Motor neuron (in vitro differentiated cells): ENCODE measurements around the gene ADAMTS8. TPM values are rescaled to one million over a fixed set of nuclear protein-coding genes. Genes with fewer than 3 reads are reported as not detected.

Experiments used
- ATAC-seq, 8 experiments: fragments of 200-7000 bp; cut with Tn5 transposase; replicated peaks in 6 of 8; 2 replicates each; pipeline ENCODE4 v1.8.0; 2021; ENCODE audit warnings: mild to moderate bottlenecking in 8 of 8, moderate library complexity in 8 of 8
- H3K27ac ChIP-seq, 2 donors: fragments of 250-450 bp; sonication (Bioruptor Pico); 2 replicates each; pipeline ENCODE4 v1.9.0; 2021; ENCODE audit warnings: antibody characterized with exemption in 2 of 2, mild to moderate bottlenecking in 2 of 2, moderate library complexity in 1 of 2
- H3K4me1 ChIP-seq, 2 donors: fragments of 250-450 bp; sonication (Bioruptor Pico); replicated peaks in 1 of 2; 2 replicates each; pipeline ENCODE4 v1.6.1; 2021; ENCODE audit warnings: antibody characterized with exemption in 2 of 2, mild to moderate bottlenecking in 2 of 2, moderate library complexity in 1 of 2
- H3K4me3 ChIP-seq, 5 donors: fragments of 250-450 bp; sonication (Bioruptor Pico); 2 replicates each; pipeline ENCODE4 v1.9.0; 2021; ENCODE audit warnings: antibody characterized with exemption in 5 of 5, mild to moderate bottlenecking in 5 of 5, moderate library complexity in 4 of 5
- WGBS, 10 experiments: fragments of 450-650 bp; shearing (Covaris generic); methylation state at CpG; one replicate each; pipeline ENCODE4 v1.0.0; 2022; 5-methylcytosine and 5-hydroxymethylcytosine counted together
- in situ Hi-C, 9 experiments: fragments of 400-800 bp; cut with MboI; loops; one replicate each; pipeline ENCODE4 v1.15.0; 2021; ENCODE audit warnings: low sequenced_read_pairs in 9 of 9, low pct_unique_long_range_greater_than_20kb in 2 of 9; ENCODE audit not compliant: unreplicated experiment in 9 of 9
- total RNA-seq, 8 experiments: library from RNA; unstranded; fragments of 300-600 nt; gene quantifications; 2 replicates each; pipeline versions ENCODE4 v1.2.3 to v1.2.4, GENCODE V29; 2022

ADAMTS8 gene
- total RNA-seq, 8 experiments from 2014 or later: 0.05 to 2.1 (median 0.22) TPM

DNA sequence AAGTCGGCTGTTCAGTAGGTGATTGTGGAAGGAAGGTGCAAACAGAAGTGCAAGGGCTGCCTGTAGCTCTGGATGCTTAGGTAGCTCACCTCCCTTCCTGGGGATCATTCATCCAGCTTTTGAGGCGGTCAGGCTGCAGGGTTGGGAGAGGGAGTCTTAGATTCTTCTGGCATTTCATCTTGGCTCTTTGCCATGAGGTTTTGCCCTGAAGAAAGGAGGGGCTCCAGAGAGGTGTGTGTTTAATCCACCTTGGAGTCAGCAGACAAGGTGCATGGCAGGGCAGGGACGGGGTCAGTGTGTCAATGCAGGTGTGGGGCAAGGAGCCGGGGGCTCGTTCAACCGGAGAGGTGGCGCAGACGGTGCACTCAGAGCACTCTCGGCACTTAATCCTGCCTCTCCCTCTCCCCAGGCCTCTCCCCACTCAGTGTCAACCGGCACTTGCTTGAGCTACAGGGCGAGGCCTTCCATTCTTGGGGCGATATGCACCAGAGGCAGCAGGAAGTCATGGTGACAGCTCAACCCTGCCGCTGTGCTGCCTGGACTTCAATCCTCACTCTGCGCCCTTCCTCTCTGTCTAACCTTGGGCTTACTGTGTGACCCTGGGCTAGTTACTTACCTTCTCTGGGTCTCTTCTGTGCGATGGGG lies 27.2 kb upstream of the ADAMTS8 start:
- peak in 1 of 8 experiments; percentile 13 for ATAC-seq
- in situ Hi-C loops: no loop called here
- Histone ChIP-seq H3K4me1 (no peaks in the 10 kb centered on the region), H3K27ac (no peak overlapping the region), H3K4me3 (no peak overlapping the region)
- 0 to 87% (median 71%) methylated on average over 1 to 5 of the region's 15 CpGs; no CpG with 5 or more reads in 3 of the 10 experiments for WGBS, 10 experiments

DNA sequence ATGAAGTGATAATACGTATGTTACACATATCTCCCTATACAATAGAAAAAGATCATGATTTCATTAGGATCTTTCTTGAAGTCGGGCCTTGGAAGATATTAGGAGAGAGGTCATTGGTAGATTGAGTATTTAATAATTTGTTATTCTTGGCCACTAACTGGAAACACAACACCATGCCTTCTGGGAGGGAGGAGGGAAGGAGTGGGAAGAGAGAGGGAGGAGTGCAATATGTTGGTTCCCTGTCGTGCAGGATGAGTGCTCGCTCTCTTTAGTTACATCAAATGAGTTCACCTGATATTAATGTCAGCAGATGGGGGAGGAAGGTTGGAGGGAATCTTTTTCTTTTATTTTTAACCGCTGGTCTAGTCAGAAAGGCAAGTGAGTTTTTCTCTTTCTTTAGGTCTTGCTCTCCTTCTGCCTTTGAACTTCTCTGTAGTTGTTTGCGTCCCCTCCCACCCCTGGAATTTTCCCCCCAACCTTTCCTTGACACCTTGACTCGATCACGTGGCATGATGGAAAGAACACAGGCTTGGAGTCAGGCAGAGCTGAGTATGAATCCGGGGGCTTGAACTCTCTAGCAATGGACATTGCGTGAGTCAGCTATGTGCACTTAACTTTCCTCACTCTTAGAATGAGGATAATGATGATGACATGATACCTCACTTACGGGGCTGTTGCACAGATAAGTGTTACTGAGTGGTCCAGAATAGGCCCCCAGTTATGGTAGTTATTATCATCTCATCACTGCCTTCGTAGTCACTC lies 26.3 kb upstream of the ADAMTS8 start:
- Histone ChIP-seq H3K4me1 (peaks cover 2 to 4% of the 10 kb centered on the region in 2 donors), H3K4me3 (no peak overlapping the region), H3K27ac (no peak overlapping the region)
- WGBS, 10 experiments: 52 to 100% (median 79%) methylated on average over 1 to 8 of the region's 12 CpGs; no CpG with 5 or more reads in 2 of the 10 experiments
- ATAC-seq: peak in 3 of 8 experiments; percentile 55 to 72 (median 70)
- in situ Hi-C loops: no loop called here

DNA sequence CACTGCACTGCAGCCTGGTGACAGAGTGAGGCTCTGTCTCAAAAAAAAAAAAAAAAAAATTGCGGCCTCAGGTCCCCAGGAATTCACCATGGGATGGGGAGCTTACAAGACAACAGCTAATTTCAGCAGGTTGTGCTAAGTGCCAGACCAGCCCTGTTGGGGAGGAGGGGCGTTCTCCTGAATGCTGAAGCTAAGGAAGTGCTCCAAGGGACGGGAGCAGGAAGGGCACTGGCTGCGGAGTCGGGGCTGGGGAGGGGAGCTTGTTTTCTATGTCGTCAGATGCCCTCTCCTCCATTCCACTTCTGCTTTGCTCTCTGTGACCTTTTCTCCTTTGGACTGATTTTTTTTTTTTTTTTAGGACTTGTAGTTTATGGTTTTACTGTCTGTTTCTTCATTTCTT lies 24.5 kb upstream of the ADAMTS8 start:
- 40 to 100% (median 80%) methylated on average over 1 to 5 of the region's 6 CpGs; no CpG with 5 or more reads in 1 of the 10 experiments for WGBS, 10 experiments
- Histone ChIP-seq H3K27ac (no peak overlapping the region), H3K4me3 (no peak overlapping the region), H3K4me1 (peaks cover 2 to 6% of the 10 kb centered on the region in 2 donors)
- ATAC-seq: no peak
- in situ Hi-C loops: no loop called here

DNA sequence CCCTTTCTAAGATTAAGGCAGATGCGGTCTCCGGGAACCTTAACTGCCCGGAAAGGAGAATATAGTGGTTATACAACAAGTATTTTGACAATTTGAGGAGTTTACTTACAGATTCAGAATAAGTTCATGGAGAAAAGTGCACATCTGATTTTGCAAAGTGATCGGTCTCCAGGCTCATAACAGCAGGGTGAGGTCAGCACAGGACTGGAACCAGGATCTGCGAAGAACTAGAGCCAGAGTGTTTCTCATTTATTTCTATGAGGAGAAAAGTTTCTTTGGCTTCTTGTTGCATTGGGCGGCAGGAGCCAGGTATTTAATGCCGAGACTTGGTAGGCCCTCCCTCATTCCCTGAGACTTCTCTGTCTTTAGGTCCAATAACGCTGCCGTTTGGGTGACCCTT lies 23.8 kb upstream of the ADAMTS8 start:
- ATAC-seq: no peak
- 38 to 100% (median 92%) methylated on average over 2 to 9 of the region's 9 CpGs for WGBS, 10 experiments
- in situ Hi-C loops: no loop called here
- H3K4me1 ChIP-seq: peaks cover 2 to 6% of the 10 kb centered on the region in 2 donors
- H3K27ac ChIP-seq: no peak overlapping the region
- no peak overlapping the region for H3K4me3 ChIP-seq

DNA sequence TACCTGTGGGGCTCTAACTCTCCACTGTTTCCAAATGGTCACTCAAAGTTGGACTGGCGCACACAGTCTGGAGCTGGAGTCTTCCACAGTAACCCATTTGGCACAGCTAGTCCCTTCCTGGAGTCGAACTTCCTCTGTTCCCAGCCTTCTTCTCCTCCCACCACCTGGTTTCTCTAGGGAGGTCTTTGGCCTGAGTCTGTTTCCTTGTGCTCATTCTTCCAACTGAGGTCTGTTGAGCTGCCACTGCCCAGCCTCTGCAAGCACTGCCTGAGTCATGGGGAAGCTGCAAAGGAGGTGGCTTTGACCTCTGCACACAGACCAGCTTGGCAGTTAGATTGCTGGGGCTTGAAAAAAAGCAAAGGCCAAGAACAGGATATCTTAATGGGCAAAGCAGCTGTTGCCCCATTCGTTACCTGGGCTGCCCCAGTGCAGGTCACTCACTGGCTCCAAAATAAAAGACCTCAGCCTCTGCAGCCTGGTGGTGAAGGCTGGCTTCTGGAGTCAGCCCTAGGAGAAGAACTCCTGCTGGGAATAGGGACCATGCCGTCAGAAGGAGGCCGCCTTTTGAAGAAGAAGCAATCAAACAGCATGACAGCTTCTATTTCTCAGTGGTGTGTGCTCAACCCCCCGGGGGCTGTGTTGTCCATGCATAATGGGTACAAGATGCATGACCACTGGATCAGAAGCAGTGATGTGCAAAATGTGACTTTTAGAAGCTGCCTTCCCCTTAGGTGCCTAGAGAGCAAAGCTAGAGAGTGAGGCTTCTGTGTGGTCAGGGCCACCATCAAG lies 23.0 kb upstream of the ADAMTS8 start:
- in situ Hi-C loops: no loop called here
- Histone ChIP-seq H3K4me3 (peak overlapping the region in 1 of 5 donors; percentile 49), H3K4me1 (peaks cover 2 to 6% of the 10 kb centered on the region in 2 donors), H3K27ac (no peak overlapping the region)
- ATAC-seq: no peak
- WGBS, 10 experiments: 48 to 100% (median 74%) methylated on average over 1 to 5 of the region's 6 CpGs; no CpG with 5 or more reads in 3 of the 10 experiments

DNA sequence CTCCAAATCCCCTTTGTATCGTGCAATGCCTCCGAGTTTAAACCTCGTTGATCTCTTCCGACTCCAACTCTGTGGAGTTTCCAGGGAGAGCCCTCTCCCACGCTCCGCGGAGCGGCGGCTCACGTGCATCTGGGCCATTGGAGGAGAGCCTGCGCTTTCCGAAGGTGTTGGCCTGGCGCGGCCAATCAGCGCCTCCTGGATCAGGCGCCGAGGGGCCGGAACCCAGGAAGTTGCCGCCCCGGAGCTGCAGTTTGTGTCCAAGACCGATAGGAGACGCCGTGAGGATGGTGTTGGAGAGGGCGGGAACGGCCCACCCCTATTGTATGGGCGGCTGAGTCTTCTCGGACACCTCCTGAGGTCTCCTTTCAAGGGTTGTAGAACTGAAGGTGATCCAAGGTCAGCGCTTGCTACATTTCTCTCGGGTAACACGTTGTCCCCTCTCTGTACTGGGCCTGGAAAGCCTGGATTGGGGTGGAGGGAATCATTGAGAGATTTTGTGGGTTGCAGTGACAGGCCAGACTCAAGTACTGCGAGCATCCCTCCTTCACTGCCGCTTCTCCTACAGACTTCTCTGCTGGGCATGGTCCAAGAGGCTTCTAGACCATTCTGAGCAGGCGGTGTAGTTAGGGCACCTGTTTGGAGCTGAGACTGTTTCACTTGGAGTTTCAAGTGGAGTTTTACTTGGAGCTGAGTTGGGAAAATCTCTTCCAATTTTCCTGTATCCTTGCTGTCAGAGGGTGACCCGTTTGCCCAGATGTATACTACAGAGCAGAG lies 21.8 kb upstream of the ADAMTS8 start:
- 17 to 92% (median 63%) methylated on average over 1 to 14 of the region's 34 CpGs; no CpG with 5 or more reads in 2 of the 10 experiments for WGBS, 10 experiments
- peak in 7 of 8 experiments; percentile 38 to 58 (median 51) for ATAC-seq
- Histone ChIP-seq H3K27ac (no peak overlapping the region), H3K4me1 (peaks cover 2 to 6% of the 10 kb centered on the region in 2 donors), H3K4me3 (peak overlapping the region; percentile 38 to 54 (median 44))
- in situ Hi-C loops: loop anchor here in 7 of 9 experiments (10.0 to 25.0 kb wide), 4 partner anchors 212 to 415 kb away; no protein-coding TSS in a partner anchor

DNA sequence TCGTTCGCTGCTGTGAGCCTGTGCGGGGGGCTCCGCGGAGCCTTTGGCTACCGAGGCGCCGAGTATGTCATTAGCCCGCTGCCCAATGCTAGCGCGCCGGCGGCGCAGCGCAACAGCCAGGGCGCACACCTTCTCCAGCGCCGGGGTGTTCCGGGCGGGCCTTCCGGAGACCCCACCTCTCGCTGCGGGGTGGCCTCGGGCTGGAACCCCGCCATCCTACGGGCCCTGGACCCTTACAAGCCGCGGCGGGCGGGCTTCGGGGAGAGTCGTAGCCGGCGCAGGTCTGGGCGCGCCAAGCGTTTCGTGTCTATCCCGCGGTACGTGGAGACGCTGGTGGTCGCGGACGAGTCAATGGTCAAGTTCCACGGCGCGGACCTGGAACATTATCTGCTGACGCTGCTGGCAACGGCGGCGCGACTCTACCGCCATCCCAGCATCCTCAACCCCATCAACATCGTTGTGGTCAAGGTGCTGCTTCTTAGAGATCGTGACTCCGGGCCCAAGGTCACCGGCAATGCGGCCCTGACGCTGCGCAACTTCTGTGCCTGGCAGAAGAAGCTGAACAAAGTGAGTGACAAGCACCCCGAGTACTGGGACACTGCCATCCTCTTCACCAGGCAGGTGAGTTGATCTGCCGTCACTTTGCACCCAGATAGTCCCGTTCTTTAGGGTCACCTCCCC lies 21.0 kb upstream of the ADAMTS8 start:
- in situ Hi-C loops: loop anchor here in 7 of 9 experiments (10.0 to 25.0 kb wide), 4 partner anchors 213 to 415 kb away; no protein-coding TSS in a partner anchor
- Histone ChIP-seq H3K4me1 (peaks cover 2 to 6% of the 10 kb centered on the region in 2 donors), H3K27ac (no peak overlapping the region), H3K4me3 (peak overlapping the region; percentile 38 to 54 (median 44))
- ATAC-seq: peak in 6 of 8 experiments; percentile 1 to 34 (median 22)
- 0 to 20% (median 3%) methylated on average over 1 to 8 of the region's 64 CpGs; no CpG with 5 or more reads in 6 of the 10 experiments for WGBS, 10 experiments

DNA sequence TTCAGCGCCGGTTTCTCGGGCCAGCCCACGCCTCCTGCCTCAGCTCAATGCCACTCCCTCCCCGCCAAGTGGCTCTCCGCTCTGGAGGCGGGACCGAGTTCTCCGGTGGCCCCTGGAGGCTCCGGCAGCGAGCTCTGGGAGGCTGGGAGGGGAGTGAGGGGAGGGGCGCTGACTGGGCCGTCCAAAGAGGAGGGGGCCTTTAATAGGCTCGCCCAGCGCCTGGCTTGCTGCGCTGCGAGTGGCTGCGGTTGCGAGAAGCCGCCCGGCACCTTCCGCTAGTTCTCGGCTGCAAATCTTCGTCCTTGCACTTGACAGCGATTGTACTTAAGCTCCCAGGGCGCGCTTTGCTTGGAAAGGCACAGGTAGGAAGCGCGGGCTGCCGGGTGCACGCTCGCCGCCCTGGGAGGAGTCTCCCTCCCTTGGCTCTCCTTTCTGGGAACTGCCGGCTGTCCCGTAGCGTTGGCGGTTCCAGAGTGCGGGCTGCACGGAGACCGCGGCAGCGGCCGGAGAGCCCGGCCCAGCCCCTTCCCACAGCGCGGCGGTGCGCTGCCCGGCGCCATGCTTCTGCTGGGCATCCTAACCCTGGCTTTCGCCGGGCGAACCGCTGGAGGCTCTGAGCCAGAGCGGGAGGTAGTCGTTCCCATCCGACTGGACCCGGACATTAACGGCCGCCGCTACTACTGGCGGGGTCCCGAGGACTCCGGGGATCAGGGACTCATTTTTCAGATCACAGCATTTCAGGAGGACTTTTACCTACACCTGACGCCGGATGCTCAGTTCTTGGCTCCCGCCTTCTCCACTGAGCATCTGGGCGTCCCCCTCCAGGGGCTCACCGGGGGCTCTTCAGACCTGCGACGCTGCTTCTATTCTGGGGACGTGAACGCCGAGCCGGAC lies 20.3 kb upstream of the ADAMTS8 start, which contains the start of gene ADAMTS15:
ADAMTS15 (plus strand) TSS at position 230 of the 894 bp plus-strand sequence; CDS start at position 559, 329 bp downstream.
- WGBS, 10 experiments: 0 to 2% (median 1%) methylated on average over 6 to 22 of the region's 75 CpGs; no CpG with 5 or more reads in 2 of the 10 experiments
- peaks cover 2 to 6% of the 10 kb centered on the region in 2 donors for H3K4me1 ChIP-seq
- peak; percentile 85 to 91 (median 88) for ATAC-seq
- peak within 1 kb of the TSS; percentile 38 to 54 (median 44) for H3K4me3 ChIP-seq
- H3K27ac ChIP-seq: no peak within 1 kb of the TSS
- in situ Hi-C loops: loop anchor here in 7 of 9 experiments (10.0 to 25.0 kb wide), 4 partner anchors 214 to 416 kb away; no protein-coding TSS in a partner anchor

DNA sequence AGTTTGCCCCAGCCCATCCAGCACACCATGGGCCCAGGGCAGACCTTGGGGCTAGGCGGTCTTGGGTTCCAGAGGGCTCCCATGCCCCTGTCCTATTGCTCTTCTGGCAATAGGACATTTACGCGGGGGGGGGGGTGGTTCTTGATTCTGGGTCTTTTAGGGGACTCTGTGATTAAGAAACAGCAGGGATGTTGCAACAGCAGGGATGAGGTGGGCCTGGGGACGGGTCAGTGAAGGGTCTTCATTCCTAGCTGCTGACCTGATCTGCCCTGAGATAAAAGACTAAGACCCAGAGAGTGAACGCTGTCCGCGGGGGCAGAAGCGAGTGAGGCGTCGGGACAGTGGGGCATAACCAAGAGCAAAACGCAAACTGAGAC lies 19.6 kb upstream of the ADAMTS8 start:
- no peak for ATAC-seq
- WGBS, 10 experiments: 0% methylated on average over 1 to 6 of the region's 11 CpGs; no CpG with 5 or more reads in 7 of the 10 experiments
- in situ Hi-C loops: loop anchor here in 7 of 9 experiments (10.0 to 25.0 kb wide), 4 partner anchors 214 to 417 kb away; no protein-coding TSS in a partner anchor
- Histone ChIP-seq H3K27ac (no peak overlapping the region), H3K4me3 (peak overlapping the region; percentile 38 to 54 (median 44)), H3K4me1 (peaks cover 2 to 6% of the 10 kb centered on the region in 2 donors)

DNA sequence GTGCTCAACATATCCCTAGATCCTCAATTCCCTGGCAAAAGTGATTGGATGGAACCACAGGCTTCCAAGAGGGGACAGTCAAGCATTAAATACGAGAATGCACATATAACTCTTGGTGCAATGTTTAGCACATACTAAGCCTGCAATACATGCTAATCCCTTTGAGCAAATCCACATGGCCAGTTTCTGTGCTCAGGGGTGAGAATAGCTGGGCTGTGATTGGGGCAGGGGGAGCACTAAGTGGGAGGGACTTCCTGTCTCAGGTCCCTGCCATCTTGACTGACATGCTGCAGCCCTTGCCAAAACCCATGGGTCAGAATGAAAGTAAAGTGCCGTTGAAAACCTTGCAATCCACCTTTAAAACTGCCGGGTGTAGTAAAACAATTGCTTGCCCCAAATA lies 17.4 kb upstream of the ADAMTS8 start:
- H3K4me1 ChIP-seq: peaks cover 2 to 6% of the 10 kb centered on the region in 2 donors
- no peak for ATAC-seq
- in situ Hi-C loops: loop anchor here in 7 of 9 experiments (10.0 to 25.0 kb wide), 4 partner anchors 217 to 419 kb away; no protein-coding TSS in a partner anchor
- no peak overlapping the region for H3K27ac ChIP-seq
- 75 to 100% (median 85%) methylated on average over 1 to 3 of the region's 3 CpGs; no CpG with 5 or more reads in 4 of the 10 experiments for WGBS, 10 experiments
- H3K4me3 ChIP-seq: no peak overlapping the region
